GM19397 (cell line): ENCODE data around the gene ADARB2.

ENCODE experiments used
- ATAC-seq: cut with Tn5 transposase; IDR thresholded peaks from one replicate; pipeline ENCODE4 v1.9.1; 2021; ENCODE audit warnings: mild to moderate bottlenecking, moderate library complexity; ENCODE audit not compliant: unreplicated experiment

Gene ADARB2

DNA sequence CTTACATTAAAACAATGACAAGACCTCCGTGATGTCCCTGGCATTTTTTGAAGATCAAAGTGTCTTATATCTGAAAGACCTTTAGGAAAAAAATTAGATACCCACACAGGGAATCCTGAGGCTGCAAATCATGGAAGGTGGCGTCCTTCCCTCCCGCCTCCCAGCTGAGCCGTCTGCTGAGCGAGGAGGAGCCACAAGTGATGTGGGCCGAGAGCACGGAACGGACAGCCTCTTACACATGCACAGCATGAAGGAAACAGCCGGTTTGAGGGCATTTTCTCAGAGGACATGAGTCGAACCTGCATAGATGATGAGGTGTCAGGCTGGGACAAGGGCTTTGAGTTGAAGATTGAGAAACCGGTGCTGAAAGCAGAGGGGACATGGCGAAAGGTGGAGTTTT lies 163.3 kb downstream of the ADARB2 start:
- ATAC-seq: no peak

DNA sequence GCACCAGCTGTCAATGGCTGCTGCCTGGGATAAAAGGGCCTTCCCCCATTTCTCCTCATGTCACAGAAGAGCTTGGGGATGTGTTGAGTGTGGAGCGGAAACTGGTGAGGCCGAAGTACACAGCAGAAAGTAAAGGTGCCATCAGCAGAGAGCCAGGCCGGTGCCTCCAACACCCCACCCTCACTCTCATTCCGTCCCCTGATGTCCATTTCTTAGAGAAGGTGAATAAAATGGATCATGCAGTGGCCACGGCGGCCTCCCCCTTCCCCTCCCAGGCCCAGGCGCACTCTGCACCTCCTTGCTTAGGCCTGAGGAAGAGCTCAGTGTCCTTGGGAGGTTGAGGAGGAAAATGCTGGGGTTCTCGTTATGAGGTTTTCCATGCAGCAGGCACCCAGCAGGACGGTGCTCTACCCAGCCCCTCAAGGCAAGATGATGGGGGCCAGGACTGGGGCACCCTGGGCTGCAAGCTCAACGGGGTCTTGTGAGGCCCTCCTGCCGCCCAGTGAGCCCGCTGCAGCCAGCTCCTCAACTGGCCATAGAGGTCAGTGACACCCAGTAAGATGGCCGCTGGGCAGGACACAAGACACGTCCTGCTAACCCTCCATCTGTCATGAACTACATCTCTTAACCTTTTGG lies 163.9 kb downstream of the ADARB2 start:
- ATAC-seq: no peak

DNA sequence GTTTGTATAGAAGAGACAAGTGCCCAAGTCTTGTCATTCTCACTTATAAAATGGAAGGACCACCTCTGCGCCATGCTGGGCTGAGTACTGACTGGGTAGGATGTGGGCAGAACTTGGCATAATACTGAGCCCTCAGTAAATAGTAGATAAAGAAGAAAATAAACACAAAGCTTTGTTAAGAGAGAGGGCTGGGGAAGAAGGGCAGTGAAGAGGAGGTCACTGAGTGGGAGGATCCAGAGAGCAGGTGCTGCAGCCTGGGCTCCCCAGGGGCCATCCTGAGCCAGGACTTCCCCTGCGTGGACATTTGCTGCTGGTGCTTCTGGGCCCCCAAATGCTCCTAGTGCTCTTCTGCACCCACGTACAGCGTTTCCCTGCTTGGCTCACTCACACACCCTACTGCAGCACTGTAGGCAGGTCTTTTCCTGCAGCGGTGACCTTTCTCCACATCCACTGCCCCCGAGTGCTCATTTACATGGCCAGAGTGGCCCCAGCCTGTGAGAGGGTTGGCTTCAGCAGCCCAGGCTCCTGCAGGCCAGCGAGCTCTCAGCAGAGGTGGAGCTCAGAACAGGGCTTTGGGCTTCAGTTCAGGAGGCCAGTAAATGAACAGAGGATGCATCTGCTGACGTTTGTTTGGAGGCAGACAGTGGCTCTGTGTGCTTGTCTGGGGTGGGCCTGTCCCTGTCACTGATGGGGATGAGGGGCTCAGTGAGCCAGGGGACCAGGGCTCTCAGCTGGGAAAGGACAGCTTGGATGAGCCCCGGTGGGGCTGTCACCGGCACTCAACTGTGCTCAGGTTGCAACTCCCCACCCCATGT lies 164.6 kb downstream of the ADARB2 start:
- no peak for ATAC-seq

DNA sequence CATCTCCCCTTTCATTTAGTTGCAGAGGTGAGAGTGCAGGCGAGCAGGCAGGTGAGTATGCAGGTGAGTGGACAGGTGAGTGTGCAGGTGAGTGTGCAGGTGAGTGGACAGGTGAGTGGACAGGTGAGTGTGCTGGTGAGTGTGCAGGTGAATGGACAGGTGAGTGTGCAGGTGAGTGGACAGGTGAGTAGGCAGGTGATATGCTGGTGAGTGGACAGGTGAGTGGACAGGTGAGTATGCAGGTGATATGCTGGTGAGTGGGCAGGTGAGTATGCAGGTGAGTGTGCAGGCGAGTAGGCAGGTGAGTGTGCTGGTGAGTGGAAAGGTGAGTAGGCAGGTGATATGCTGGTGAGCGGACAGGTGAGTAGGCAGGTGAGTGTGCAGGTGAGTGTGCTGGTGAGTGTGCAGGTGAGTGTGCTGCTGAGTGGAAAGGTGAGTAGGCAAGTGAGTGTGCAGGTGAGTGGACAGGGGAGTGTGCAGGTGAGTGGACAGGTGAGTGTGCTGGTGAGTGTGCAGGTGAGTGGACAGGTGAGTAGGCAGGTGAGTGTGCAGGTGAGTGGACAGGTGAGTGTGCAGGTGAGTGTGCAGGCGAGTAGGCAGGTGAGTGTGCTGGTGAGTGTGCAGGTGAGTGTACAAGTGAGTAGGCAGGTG lies 165.6 kb downstream of the ADARB2 start:
- no peak for ATAC-seq

DNA sequence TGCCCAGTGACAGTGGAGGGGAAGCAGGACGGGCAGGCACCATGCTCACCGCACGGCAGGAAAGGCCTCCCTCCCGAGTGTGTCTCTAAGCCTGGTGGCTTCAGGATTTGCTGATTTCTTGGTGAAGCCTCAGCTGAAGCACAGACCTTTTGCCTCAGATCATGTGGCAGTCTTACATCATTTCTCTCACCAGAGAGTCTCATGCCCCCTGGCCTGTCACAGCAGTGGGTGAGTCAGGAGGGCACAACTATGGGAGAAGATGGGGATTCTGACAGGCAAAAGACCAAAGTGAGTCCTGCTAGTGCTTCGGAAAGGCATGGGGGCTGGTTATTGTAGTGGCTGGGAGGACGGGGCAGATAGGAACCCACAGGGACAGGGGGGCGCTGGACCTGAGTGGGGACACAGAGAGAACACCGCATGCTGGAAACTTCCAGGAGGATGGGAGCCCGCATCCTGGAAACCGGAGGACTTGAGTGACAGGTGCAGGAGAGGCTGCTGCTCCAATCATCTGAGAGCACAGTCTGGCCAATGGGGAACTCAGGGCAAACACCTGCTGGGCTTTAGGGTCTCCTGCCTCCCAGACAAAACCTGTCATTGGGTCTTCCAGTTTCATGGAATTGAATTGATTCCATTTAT lies 166.8 kb downstream of the ADARB2 start:
- ATAC-seq: no peak

DNA sequence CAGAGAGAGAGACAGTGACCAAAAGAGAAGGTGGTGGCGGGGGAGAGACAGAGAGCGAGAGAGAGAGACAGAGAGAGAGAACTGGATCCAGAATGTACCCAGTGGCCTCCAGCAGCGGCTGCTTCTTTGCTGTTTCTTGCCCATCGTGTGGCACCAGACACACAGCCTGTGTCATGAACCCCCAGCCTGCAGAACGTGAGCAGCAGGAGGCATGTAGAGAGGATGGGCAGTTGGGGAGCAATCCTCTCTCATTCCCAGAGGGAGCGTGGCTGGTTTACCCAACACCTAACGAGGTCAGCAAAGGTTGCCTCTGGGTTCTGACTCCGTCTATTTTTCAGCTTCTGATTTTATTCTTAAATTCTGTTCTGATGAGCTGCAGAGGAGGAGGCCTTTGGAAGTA lies 168.1 kb downstream of the ADARB2 start:
- ATAC-seq: no peak

DNA sequence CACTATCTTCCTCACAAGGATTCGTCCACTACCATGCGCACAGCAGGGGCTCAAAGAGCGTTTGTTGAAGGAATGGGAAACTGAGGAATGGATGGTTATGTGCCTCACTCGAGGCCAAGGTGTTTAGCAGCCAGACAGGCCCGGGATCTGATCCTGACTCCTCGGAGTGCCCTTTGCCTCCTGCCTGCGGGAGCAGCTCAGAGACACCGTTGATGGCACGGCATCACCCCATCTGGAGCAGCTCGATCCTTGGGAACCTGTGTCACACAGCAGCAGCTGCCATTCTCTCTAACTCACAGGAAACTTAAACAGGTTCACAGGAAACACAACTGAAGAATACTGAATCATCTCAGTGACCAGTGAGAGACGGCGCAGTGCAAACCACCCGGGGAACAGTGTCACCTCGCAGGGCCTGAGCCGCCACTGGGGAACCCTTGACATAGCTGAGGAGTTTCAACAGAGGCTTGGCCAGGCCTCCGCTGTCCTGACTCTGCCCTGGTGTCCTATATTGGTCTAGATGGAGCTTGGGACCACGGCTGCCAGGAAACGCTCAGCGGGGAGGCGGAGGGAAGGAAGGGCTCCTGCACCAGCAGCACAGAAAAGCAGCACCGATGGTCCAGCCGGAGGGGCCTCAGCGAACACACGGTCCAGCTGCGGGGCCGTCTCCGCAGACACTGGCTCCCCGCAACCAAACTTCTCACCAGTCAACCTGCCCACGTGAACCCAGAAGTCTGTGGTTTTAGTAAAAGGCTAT lies 169.4 kb downstream of the ADARB2 start:
- no peak for ATAC-seq

DNA sequence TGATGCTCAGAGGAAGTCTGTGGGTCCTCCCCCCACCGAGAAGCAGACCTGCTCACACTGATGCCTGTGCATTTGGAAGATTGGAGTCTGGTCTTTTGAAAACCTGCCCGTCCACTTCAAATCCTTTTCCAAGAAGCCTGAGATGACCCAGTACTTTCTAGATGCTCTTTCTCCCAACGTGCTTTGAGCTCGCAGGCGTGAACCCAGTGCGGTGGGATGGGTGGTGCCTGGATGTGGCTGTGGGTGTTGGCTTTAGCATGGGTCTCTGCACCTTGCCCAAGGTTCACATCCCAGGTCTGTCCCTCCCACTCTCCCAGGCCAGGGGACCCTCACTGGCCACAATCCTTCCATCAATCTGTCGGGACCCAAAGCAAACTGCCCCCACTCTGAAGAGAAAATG lies 170.2 kb downstream of the ADARB2 start:
- no peak for ATAC-seq

DNA sequence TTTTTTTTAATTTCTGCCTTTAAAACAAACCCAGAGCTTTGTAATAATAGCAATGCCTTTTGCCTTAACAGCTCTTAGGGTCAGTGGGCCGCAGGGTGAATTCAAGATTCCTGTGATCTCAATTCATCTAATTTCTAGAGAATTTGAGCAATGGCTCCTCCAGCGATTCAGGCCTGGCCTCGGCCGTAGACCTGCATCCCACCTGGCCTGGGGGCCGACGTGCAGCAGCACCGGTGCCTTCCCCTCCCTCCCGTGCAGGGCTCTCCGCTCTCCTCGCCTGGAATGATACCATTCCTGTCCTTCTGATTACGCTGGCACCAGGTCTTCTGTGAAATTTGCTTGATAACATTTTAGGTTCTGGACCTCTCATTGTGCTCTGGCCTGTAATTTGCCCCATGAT lies 172.5 kb downstream of the ADARB2 start:
- ATAC-seq: no peak

DNA sequence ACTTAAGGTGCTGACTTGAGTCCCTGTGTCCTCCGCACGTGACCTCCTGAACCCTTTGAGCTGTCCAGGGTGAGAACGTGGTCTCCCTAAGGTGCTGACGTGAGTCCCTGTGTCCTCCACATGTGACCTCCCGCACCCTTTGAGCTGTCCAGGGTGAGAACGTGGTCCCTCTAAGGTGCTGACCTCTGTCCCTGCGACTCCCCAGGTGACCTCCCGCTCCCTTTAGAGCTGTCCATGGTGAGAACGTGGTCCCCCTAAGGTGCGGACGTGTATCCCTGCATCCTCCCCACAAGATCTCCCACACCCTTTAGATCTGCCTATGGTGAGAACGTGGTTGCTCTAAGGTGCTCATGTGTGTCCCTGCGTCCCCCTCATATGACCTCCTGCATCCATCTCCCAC lies 174.3 kb downstream of the ADARB2 start:
- ATAC-seq: no peak

DNA sequence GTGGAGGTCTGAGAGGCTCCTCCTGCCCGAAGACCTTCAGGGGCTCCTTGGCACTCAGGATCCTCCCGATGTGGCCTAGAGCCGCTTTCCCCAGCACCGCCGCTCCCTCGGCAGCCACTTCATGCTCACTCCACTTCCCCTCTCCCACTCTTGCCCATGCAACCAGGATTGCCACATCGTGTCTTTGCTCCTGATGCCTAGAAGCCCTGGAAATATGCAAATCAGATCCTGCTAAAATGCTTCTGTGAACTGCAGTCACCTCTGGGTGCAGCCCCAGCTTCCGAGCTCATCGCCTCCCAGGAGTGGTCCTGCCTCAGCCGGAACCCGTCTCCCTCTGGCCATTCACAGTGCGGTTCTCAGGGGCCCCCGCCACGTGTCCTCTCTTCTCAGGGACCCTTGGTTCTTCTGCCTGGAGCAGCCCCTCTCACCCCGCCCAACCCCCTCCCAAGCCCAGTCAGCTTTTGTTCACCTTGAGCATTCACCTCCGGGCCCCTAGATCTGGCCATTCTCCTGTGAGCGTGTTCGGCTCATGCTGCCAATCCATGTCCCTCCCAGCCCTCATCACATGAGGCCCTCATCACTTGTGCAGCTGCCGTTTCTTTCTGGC lies 175.5 kb downstream of the ADARB2 start:
- no peak for ATAC-seq

DNA sequence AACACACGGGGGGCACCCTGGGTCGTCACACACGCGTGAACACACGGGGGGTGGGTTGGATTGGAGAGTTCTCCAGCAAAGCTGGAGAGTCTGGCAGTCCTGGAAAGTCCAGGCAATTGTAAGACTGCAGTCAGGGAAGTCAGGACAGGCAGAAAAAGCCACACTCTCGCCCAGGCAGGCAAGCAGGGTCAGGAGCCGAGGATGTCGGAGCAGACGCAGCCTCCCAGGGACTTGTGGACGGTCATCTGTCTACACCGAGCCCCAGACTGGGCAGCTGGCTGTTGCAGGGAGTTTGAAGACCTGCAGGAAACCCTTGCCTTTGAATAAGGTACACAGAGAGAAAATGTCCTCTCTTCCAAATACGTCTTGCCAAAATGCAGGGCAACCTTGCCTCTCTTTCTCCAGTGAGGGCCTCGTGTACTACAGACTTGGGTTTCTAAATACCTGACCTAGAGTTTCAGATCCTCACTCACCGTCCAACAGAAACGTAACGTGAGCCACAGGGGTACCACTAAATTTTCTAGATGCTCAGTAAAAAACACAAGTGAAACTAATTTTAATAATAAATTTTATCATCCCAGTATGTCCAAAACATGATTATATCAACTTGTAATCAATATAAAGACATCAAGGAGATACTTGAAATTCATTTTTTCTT lies 176.7 kb downstream of the ADARB2 start:
- ATAC-seq: no peak

DNA sequence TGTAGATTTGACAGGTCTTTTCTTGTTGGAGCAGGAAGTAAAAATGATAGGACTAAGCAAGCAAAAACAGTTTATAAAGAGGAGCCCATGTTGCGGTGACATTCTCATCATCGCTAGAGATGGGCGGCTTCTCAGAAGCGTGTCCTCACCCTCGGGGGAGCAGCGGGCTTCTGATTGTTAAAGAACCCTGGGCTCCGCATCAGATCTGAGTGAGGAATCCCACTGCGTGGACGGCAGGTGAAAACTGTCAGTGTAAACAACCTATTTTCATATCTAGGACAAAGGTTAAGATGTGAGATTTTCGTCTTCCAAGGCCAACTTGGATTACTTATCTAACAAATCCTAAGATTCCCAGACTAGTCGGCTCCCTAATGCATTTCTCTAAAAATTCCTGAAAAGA lies 177.6 kb downstream of the ADARB2 start:
- no peak for ATAC-seq

DNA sequence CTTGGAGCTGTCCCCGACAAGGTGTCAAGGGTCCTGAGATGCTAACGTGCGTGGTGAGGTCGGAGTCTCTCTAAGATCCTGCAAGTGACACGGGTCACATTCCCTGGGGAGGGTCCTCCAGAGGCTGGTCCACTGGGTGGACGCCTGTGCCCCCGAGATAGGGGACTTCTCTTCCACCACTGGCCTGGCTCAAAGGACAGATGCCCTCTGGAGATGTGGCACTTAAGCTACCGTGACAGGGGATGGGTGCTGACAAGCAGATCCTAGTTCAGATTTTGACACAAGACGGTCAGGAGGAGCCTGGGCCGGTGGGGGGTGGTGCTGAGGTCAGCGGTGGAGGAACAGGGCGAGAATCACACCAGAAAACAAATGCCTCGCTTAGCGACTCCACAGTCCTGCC lies 178.0 kb downstream of the ADARB2 start:
- ATAC-seq: no peak

DNA sequence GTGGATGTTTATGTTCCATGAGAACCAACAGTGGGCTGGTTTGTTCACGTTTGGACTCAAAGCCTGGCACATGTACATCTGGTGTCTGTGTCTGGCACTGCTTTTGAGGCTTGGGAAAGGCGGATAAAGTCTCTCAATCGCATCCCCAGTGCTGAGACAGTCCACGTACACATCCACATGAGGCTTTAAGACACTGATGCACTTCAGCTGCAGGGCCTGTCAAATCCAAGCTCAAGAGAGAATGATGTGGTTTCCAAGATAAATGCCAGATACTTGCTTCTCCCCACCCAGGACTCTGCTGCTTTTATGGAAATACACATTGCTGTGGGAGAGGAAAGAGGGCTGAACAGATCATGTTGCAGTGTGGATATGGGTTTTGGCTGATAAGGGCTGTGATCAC lies 178.4 kb downstream of the ADARB2 start:
- ATAC-seq: no peak

DNA sequence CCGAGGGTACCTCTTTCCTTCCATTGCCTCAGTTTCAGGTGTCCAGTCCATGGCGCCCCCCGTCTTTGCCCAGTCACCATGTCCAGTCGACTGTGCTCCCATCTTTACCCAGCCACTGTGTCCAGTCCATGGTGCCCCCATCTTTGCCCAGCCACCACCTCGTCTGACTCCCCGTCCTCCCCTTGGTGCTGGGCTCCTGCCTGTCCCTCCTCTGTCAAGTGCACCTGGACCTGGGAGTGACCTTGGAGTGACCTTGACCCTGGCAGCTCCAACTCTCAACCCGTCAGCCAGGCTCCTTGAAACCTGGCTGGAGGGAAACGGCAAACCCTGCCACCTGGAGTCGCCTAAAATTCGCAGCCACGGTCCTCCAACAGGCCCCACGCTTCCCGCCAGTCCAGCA lies 180.2 kb downstream of the ADARB2 start:
- no peak for ATAC-seq

DNA sequence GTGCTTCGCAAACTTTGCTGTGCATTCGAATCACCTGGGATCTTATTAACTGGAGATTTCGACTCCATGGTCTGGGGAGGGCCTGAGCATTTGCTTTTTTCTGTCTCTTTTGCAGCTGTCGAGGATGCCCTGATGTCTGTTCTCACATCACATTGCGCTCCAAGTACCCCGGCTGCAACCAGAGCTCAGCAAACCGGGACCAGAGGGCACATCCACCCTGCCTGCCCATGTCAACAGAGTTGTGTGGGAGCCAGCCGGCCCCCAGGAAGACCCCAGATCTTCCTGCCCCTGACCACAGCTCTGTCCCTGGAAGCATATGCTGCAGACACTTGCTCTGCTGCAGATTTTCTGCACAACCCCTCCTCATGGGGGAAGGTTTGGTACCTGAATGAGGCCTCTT lies 180.8 kb downstream of the ADARB2 start:
- ATAC-seq: no peak

DNA sequence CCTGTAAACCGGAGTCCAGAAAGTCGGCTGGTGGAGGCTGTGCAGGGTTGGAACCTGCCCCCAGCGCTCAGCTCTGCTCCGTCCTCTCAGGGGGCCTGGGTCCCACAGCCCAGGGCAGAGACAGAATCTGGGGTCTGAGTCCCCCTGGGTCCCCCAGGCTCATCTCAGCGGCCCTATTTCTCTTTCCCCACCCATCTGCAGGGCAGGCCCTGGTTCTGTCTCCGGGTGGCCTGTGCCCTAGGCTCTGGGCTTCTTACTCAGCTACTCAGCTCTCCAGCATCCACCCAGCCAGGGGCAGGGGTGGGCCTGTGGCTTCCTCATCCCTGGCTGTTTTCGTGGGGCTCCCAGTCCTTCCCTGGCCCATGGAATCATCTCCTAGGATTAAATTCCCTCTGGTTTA lies 183.4 kb downstream of the ADARB2 start:
- no peak for ATAC-seq

DNA sequence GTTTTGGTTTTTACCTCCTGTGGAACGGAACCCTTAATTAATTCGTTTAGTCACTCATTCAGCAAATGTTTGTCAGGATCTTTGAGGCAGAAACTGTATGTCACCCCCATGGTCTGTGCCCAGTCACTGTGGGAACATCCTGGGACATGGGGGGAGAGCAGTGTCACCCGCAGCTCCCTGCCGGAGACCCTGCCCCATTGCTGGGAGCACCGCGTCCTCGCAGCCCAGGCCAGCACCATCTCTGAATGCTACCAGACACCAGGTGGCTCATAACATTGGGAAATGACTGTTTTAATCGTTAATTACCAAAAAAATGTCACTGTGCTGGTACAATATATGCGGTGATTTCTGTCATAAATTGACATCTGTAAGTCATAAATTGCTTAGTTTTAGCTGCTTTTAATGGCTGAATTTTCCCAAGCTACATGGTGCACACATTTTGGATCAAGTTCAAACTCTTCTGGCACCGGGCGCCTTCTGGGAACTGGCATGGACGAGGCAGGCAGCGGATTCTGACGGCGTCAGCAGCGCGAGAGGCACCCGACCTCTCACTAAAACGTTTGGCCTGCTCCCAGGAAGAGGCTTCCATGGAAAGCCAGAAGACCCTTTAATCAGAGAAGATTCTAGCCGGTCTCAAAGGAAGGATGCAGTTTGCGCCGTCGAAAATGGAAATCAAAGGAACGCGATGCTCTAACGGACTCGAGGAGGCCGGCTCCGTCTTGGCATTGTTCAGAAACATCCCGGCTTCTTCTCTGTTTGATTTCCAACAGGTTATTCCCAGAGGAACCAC lies 184.2 kb downstream of the ADARB2 start:
- no peak for ATAC-seq
